GM04503 (cell line): ENCODE data around the gene UNC5B.
"Not testable (repeated sequence)": the region's sequence is repeated elsewhere in the genome, so short reads cannot be mapped to it uniquely, and the experiment has no call there.

Experiments
- DNase-seq: peaks from one replicate; pipeline ENCODE4 v3.0.0-alpha.2; 2012; ENCODE audit warnings: low read depth

The UNC5B gene

DNA sequence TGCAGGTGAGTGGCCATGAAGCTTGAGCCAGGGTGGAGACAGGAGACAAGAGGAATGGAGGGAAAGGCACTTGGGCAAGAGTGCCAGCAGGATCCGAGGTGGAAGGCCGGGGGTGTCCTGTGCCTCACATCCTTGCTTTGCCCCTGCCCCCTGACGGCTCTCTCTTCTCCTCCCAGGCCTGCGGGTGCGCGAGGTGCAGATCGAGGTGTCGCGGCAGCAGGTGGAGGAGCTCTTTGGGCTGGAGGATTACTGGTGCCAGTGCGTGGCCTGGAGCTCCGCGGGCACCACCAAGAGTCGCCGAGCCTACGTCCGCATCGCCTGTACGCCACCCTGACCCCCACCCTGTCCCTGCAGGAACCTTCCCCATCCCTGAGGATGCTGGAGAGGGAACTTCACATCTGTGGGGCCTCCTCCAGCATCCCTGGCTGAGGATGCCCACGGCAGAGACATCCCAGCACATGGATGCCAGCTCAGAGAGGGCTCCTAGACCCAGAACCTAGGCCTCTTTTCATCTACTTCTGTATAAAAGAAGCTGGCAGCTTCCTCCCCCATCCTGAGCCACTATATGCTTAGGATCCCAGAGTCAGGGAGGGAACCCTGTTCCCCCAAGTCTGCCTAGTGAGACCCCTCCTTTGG lies 72.3 kb downstream of the UNC5B start:
- no peak for DNase-seq

GRCh38 chr10:71285180-71285545 lies 72.8 kb downstream of the UNC5B start:
- DNase-seq = no peak

DNA sequence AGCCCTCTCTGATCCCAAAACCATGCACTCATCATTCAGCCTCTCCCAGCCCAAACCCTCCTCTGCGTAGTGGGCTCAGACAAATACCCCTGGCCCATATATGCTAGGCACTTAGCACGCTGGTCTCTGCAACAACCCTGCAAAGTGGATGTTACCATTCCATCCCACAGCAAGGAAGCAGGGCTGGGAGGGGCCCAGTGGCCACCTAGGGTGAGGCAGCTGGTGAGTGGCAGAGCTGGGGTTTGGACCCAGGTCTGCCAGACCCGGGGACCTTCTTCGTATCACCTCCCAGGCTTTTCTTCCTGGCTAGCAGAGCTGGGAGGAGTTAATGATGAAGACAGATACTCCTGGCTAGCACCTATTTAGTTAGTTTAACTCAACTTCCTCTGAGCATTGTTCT lies 73.6 kb downstream of the UNC5B start:
- no peak for DNase-seq

DNA sequence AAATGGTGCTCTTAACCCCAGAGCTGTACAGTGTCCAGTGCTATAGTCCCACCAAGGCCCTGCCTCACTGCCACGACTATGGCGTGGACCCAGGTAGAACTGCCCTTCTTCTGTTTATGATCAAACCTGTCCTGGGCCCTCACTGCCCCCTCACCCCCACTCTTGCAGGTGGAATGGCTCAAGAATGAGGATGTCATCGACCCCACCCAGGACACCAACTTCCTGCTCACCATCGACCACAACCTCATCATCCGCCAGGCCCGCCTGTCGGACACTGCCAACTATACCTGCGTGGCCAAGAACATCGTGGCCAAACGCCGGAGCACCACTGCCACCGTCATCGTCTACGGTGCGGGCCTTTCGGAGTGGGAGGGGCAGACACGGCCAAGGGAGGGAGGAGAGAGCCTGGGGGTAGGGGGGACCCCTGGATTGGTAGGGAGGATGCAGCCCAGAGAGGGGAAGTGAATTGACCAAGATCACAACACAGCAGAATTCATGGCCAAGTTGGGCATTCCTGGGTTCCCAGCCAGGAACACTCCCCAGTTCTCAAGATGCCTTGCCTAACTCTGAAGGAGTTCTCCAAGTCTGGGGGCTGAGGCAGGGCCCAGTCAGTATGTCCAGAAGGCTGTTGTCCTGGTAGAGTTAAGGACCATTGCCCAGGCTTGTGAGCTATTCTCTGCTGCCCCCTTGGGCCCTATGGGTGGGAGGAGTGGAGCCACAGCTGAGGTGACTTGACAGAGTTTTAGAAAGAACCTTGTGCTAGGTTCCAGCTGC lies 74.3 kb downstream of the UNC5B start:
- DNase-seq = no peak

DNA sequence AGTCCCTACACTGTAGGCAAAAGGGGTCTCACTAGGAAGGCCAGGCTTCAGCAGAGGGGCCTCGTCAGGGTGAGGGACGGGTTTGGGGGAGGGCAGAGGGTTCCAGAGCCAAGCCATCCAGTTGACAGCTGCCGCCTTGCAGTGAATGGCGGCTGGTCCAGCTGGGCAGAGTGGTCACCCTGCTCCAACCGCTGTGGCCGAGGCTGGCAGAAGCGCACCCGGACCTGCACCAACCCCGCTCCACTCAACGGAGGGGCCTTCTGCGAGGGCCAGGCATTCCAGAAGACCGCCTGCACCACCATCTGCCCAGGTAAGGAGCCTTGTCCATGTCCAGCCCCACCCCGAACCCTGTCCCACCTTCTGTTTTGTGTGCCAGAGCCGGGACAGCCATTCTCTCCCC lies 75.1 kb downstream of the UNC5B start:
- no peak for DNase-seq

- DNase-seq = no peak
These were observed 76.1 kb downstream of the UNC5B start for GRCh38 chr10:71288461-71288860.

DNA sequence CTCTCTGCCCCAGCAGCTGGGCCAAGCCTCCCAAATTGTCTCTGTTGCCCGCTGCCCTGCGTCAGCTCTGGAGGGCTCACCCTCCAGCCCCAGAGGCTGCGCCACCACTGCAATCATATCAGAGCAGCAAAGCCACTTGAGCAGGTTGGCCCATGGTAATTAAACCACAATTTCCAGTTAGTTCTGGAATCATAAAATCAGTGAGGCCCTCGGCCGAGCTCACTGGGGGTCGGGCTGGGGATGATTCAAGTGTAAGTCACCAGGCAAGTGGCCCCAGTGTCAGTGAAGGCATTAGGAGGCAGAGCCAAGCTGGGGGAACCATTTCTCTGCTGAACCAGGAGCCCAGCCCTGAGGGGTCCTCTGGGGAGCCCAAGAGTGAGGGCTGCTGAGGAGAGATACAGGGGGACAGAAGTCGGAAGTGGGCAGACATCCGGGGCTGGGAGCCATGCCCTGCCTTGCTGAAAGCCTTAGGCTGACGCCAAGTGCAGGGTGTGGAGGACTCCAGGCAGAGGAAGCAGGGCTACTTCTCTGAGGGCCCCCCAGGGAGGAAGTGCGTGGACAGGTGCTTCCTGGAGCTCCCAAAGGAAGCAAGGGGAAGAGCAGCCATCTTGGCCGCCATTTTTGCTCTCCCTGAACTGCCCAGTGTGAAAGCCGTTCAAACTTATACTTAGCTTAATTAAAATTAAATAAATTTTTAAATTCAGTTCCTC lies 77.2 kb downstream of the UNC5B start:
- DNase-seq = no peak

GRCh38 chr10:71290331-71290730 lies 78.0 kb downstream of the UNC5B start:
- no peak for DNase-seq

DNA sequence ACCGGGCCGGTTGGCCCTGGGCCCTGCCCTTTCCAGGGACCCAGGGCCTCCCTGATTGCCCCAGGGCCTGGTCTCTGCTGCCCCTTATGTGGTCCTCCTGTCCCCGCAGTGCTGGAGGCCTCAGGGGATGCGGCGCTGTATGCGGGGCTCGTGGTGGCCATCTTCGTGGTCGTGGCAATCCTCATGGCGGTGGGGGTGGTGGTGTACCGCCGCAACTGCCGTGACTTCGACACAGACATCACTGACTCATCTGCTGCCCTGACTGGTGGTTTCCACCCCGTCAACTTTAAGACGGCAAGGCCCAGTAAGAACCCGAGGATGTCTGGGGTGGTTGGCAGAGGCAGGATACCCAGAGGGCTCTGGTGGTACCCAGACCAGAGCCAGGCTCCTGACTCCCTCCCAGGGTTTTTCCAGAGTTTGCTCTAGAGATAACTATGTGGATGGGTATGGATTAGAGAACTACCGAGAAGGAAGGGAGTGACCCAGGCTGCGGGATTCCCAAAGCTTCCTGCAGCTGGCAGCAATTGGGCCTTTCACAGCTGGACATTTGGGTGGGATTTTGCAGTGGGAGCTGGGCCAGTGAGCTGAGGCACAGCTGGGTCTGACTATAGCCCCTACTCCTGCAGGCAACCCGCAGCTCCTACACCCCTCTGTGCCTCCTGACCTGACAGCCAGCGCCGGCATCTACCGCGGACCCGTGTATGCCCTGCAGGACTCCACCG lies 78.6 kb downstream of the UNC5B start:
- no peak for DNase-seq

DNA sequence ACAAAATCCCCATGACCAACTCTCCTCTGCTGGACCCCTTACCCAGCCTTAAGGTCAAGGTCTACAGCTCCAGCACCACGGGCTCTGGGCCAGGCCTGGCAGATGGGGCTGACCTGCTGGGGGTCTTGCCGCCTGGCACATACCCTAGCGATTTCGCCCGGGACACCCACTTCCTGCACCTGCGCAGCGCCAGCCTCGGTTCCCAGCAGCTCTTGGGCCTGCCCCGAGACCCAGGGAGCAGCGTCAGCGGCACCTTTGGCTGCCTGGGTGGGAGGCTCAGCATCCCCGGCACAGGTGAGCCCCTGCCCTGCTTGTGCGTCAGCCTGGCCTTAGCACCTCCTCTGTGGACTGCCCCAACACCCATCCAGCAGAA lies 79.1 kb downstream of the UNC5B start:
- DNase-seq = no peak

DNA sequence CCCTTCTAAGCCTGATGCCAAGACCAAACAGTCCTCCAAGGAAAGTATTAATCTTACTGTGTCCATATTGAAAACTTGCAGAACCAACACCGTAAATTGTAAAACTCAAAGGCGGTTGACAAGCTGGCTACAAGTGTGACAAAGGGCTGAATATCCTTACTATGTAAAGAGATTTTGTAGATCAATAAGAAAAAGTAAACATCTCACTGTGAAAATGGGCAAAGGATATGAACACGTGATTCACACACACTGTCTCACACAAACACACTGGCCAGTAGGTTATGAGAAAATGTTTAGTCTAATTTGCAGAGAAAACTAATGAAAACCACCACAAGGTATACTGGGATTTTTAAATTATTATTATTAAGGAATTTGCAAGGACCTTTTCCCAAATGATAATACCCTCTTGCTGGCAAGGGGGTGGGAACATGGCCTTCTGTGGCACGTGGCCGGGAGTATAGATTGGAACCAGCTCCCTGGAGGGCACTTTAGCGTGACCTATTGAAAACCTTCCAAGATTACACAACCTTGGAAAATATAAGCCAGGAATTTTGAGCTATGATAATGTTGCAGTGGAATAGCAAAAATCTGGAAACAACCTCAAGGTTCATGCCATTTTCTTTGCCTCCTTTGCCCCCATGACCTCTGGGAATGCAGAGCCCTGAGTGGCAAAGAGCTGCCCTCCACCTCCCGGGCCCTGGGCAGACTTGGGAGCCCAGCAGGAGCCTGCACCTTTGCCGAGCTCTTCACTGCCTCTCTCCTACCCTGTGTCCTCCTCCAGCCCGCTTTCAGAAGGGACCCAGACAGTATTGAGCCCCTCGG lies 80.5 kb downstream of the UNC5B start:
- no peak for DNase-seq

DNA sequence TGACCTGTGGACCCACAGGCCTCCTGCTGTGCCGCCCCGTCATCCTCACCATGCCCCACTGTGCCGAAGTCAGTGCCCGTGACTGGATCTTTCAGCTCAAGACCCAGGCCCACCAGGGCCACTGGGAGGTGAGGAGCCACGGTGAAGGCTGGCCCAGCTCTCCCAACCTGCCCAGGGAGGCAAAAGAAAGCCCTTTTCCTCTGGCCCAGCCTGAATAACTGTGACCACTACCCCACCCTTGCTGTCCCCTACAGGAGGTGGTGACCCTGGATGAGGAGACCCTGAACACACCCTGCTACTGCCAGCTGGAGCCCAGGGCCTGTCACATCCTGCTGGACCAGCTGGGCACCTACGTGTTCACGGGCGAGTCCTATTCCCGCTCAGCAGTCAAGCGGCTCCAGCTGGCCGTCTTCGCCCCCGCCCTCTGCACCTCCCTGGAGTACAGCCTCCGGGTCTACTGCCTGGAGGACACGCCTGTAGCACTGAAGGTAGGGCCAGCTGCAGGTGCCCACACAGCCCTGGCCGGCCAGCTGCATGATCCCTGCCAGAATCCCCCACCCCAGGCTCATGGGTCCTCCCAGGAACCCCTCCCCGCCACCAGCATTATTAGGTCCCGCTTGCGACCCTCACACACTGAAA lies 81.2 kb downstream of the UNC5B start:
- DNase-seq = no peak

GRCh38 chr10:71294091-71294561 lies 81.8 kb downstream of the UNC5B start:
- no peak for DNase-seq

GRCh38 chr10:71294856-71295255 lies 82.5 kb downstream of the UNC5B start:
- no peak for DNase-seq

DNA sequence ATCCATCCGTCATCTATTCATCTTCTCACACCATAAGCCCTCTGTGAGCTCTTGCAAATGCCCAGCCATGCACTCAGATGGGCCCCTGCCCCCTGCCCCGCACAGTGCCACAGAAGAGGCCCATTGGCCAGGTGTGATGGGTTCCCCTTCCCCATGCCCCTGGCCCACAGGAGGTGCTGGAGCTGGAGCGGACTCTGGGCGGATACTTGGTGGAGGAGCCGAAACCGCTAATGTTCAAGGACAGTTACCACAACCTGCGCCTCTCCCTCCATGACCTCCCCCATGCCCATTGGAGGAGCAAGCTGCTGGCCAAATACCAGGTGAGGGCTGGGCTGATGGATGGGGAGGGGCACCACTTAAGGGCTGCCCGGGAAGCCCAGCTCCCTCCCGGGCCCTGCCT lies 83.3 kb downstream of the UNC5B start:
- DNase-seq = no peak

DNA sequence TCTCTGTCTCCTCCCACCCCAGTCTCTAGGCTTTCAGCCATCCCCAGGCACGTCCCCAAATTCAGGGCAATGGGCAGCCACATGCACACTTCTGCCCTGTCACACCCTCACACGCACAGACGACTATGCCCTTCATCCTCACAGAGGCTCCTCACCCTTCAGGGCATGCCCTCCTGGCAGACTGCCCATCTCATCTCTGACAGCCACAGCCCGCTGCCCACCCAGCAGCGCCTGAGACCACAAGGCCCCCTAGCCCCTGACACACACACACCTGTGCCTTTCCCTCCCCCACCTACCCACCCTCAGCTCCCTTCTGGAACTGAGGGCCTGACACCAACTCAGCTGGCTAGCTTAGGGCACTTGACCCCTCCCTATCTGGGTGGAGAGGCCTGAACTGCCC lies 83.7 kb downstream of the UNC5B start:
- no peak for DNase-seq

GRCh38 chr10:71296811-71297210 lies 84.4 kb downstream of the UNC5B start:
- DNase-seq = not testable (repeated sequence)

DNA sequence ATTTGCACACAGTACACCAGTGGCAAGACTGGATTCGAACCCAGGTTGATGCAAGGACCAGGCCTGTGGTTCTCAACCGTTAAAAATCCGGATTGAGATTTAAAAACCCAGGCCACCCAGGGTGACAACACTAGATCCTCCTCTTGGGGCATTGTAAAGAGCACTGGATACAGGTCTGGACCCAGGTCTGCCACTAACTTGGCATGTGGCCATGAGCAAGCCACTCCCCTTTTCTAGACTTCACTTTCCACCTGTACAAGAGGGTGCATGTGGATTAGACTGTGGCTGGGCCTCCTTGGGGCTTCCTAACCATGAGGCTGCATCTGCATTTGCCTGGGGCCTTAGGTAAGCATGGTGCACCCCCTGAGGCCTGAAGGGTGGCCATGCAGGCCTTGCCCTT lies 85.0 kb downstream of the UNC5B start:
- no peak for DNase-seq

- DNase-seq = no peak
These were observed 86.9 kb downstream of the UNC5B start for GRCh38 chr10:71299071-71299785.

- DNase-seq = no peak
These were observed 88.4 kb downstream of the UNC5B start for GRCh38 chr10:71300555-71301370.
